Karpas-422 (cell line): ENCODE data around the gene C1QB. TPM values are rescaled to one million over a fixed set of nuclear protein-coding genes. Genes with fewer than 3 reads are reported as not detected.

Experiments used
- DNase-seq: peaks from one replicate; pipeline ENCODE4 v3.0.0-alpha.2; 2015
- H2AFZ ChIP-seq: fragments of 200-600 bp; sonication (generic); 2 replicates; pipeline ENCODE4 v1.6.1; 2014; ENCODE audit warnings: antibody characterized with exemption, low read length, mixed read lengths
- H3K27ac ChIP-seq: fragments of 200-600 bp; sonication (generic); 2 replicates; pipeline ENCODE4 v1.5.1; 2014; ENCODE audit warnings: mild to moderate bottlenecking, low read length, moderate library complexity
- H3K27me3 ChIP-seq: fragments of 200-600 bp; sonication (generic); 2 replicates; pipeline ENCODE4 v1.6.1; 2014; ENCODE audit warnings: low read length, mixed read lengths
- H3K36me3 ChIP-seq: fragments of 200-600 bp; sonication (generic); 2 replicates; pipeline ENCODE4 v1.6.1; 2014; ENCODE audit warnings: low read length, mixed read lengths; ENCODE audit not compliant: insufficient read depth
- H3K4me1 ChIP-seq: fragments of 200-600 bp; sonication (generic); 2 replicates; pipeline ENCODE4 v1.6.1; 2014; ENCODE audit warnings: mild to moderate bottlenecking, low read length, mixed read lengths
- H3K4me2 ChIP-seq: fragments of 200-600 bp; sonication (generic); 2 replicates; pipeline ENCODE4 v1.6.1; 2014; ENCODE audit warnings: low read length, low read depth, mild to moderate bottlenecking; ENCODE audit not compliant: poor library complexity, severe bottlenecking
- H3K4me3 ChIP-seq: fragments of 200-600 bp; sonication (generic); 2 replicates; pipeline ENCODE4 v1.5.1; 2014; ENCODE audit warnings: mild to moderate bottlenecking, antibody characterized with exemption, low read length, mixed read lengths
- H3K79me2 ChIP-seq: fragments of 200-600 bp; sonication (generic); 2 replicates; pipeline ENCODE4 v1.6.1; 2014; ENCODE audit warnings: mild to moderate bottlenecking, low read length, mixed read lengths
- H3K9ac ChIP-seq: fragments of 200-600 bp; sonication (generic); 2 replicates; pipeline ENCODE4 v1.6.0; 2014; ENCODE audit warnings: low read length
- H3K9me2 ChIP-seq: fragments of 200-600 bp; sonication (generic), shearing (Covaris generic); replicated peaks from 2 replicates; pipeline ENCODE4 v1.6.0; 2014; ENCODE audit warnings: mild to moderate bottlenecking, low read length, moderate library complexity; ENCODE audit not compliant: insufficient read depth
- H3K9me3 ChIP-seq: fragments of 300-700, 200-600 bp; sonication (generic); 2 replicates; pipeline ENCODE4 v1.6.1; 2014; ENCODE audit warnings: low read length, mixed read lengths
- H4K20me1 ChIP-seq: fragments of 200-600 bp; sonication (generic); 2 replicates; pipeline ENCODE4 v1.6.1; 2014; ENCODE audit warnings: mild to moderate bottlenecking, antibody characterized with exemption, low read length, low read depth; ENCODE audit not compliant: insufficient read depth
- total RNA-seq: library from RNA; depleted of rRNA; stranded (reverse); fragments of >200 nt; shearing (Covaris generic); gene quantifications from 2 replicates; pipeline ENCODE4 v1.2.3, GENCODE V29; 2014; ENCODE audit warnings: low replicate concordance

The C1QB gene
- total RNA-seq, 1 experiment from 2014 or later: not detected

DNA sequence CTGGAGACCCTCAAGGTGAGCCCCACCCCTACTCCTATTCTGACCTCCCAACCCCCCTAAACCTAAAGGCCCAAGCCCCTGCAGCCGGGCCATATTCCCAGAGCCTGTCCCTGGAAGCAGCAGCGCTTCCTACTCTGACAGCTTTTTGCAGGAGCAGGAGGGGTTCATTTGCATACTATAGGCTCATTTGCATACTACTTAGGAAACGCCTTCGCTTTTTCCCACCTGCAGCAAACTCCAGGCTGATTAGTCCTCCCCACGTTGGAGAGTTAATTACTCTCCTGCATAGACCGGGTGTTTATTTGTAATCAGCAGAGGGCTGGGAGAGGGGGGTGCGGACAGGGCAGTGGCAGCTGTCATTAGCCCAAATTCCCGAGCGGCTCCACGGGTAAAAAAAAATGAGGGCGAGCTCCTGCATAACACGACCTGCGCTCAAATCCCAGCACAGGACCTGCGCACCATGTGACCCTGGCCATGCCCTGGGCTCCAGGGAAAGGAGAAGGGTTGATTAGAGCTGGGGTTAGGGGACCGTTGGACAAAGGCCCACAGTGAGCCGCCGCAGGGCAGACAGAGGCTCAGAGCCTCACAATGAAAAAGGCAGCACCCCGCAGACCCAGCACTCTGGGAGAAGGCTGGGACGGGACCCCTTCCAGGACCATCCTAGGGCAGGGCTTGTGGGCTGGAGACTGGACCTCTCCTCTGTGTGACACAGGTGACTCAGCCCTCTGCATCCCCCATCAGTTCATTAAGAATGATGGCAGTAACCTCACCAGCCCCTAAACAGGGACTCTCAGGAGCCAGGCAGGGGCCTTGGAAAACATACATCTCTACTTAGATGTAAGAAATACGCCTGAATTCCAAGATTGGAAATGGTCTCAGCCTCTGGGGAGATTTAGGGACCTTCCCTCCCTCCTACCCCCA is 26.5 kb upstream of the C1QB start:
- Histone ChIP-seq H4K20me1 (no peaks in the 10 kb centered on the region; the same call in 1 of the 2 replicates), H3K27me3 (no peaks in the 10 kb centered on the region), H2AFZ (no peak overlapping the region), H3K79me2 (no peaks in the 10 kb centered on the region), H3K4me1 (no peaks in the 10 kb centered on the region), H3K9ac (no peak overlapping the region), H3K36me3 (no peaks in the 10 kb centered on the region), H3K9me3 (no peaks in the 10 kb centered on the region), H3K4me2 (no peak overlapping the region), H3K27ac (no peak overlapping the region), H3K4me3 (no peak overlapping the region), H3K9me2 (no peaks in the 10 kb centered on the region)
- DNase-seq: no peak

DNA sequence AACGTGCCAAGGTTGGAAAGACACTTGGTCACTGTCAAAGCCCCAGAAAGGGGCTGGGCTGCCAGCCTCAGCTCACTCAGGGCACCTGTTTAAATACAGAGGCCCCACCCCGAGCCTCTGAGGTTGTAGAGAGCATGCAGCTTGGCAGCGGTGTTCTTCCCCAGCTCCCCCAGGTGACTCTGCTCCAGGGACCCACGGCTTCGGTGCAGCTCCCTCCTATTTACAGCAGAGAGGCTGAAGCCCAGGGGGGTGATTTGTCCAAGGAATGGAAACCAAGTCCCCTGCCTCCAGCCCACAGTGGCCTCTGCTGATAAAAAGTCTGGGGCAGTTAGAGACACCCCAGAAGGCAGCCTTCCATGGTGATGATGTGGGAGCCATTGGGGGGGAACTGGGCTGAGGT is 25.7 kb upstream of the C1QB start:
- Histone ChIP-seq H3K36me3 (no peaks in the 10 kb centered on the region), H3K4me1 (no peaks in the 10 kb centered on the region)

DNA sequence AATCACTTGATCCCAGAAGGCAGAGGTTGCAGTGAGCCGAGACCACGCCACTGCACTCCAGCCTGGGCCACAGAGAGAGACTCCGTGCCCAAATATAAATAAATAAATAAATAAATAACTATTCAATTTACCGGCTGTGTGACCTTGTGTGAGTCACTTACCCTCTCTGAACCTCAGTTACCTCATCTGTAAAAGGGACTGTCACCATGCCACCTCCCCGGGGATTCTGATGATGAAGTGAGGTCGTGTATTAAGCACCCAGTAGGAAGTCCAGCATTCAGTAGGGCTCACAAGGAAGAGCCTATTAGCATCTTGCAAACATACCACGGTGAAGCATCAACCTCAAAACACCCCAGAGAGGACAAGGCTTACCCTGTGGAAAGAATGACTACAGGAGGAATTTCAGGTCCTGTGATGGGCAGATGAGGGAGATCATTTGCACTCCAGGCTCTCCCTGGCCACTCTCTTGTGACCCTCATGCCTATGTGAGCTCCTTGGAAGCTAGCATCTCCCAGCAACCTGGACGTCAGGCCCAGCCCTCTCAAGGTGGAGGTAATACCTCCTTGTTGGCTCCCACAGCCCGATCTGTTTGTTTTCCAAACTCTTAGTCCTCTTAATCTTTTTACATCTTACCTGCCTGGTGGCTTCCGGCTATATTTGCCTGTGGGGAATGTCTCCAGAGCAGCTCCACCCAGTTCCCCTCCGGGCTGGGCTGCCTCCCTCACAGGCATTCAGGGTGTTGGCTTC is 24.2 kb upstream of the C1QB start:
- Histone ChIP-seq H3K9ac (no peak overlapping the region), H2AFZ (no peak overlapping the region), H3K9me2 (no peaks in the 10 kb centered on the region), H3K4me2 (no peak overlapping the region), H3K27me3 (no peaks in the 10 kb centered on the region), H4K20me1 (no peaks in the 10 kb centered on the region; the same call in 1 of the 2 replicates), H3K4me3 (no peak overlapping the region), H3K4me1 (no peaks in the 10 kb centered on the region), H3K79me2 (no peaks in the 10 kb centered on the region), H3K27ac (no peak overlapping the region), H3K9me3 (no peaks in the 10 kb centered on the region), H3K36me3 (no peaks in the 10 kb centered on the region)
- no peak for DNase-seq

More for the DNA sequence above, 25.7 kb upstream of the C1QB start:
- Histone ChIP-seq H3K9me3 (no peaks in the 10 kb centered on the region), H3K27me3 (no peaks in the 10 kb centered on the region), H4K20me1 (no peaks in the 10 kb centered on the region; the same call in 1 of the 2 replicates), H3K79me2 (no peaks in the 10 kb centered on the region), H3K9ac (no peak overlapping the region), H3K4me3 (no peak overlapping the region), H3K4me2 (no peak overlapping the region), H3K27ac (no peak overlapping the region), H2AFZ (no peak overlapping the region), H3K9me2 (no peaks in the 10 kb centered on the region)
- DNase-seq: no peak

DNA sequence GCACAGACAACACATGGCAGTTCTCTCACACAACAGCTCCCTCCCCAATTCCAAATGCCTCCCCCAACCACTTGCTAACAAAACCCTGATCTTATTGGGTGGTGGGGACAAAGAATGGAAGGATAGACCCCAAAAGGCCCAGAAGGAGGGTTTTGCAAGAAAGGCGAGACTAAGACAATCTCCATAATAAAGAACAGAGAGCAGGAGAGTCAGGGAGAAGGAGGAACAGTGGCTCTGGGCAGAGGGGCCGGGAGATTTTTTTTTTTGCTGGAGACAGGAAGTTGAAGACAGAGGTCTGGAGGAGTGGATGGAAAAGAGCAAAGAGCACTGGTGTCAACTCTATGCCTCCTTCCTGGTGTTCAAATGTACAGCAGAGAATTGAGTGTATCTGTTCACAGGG is 23.1 kb upstream of the C1QB start:
- Histone ChIP-seq H3K27ac (no peak overlapping the region), H3K4me1 (no peaks in the 10 kb centered on the region), H2AFZ (no peak overlapping the region), H3K27me3 (no peaks in the 10 kb centered on the region), H3K4me2 (no peak overlapping the region), H4K20me1 (no peaks in the 10 kb centered on the region; the same call in 1 of the 2 replicates), H3K9ac (no peak overlapping the region), H3K79me2 (no peaks in the 10 kb centered on the region), H3K9me3 (no peaks in the 10 kb centered on the region), H3K4me3 (no peak overlapping the region), H3K36me3 (no peaks in the 10 kb centered on the region), H3K9me2 (no peaks in the 10 kb centered on the region)
- no peak for DNase-seq

DNA sequence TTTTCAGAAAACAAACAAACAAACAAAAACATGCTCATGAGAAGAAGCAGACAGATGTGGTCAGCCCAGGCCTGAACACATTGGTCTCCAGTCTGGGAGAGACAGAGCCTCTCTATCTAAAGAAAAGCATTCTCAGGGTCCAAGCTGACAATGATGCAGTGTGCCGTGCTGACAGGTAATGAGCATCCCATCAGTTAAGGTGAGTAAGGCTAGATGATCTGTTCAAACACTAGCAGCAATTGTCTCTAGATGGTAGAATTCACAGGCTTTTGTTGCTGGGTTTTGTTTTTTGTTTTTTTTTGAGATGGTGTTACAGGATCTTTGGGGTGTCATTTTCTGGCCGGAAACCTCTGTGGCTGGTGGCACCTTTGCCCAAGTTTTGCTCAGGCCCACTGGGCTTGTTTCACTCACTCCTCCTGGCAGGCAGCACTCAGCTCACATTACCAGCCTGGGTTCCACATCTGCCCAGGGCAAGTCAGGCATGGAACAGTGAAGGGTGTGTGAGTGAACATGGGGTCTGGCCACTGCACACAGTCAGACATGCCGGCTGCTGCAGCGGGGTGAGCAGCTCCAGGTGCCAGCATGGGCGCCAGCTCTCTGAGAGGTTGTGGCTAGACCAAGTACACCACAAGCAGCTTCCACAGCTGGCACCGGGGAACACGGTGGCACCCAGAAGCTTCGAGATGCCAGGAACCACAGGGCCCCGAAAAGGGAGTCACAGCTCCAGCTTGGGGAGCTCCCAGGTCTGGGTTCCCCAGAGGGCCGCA is 19.2 kb upstream of the C1QB start:
- Histone ChIP-seq H3K4me1 (no peaks in the 10 kb centered on the region), H3K27me3 (no peaks in the 10 kb centered on the region), H2AFZ (no peak overlapping the region), H3K9ac (no peak overlapping the region), H3K36me3 (no peaks in the 10 kb centered on the region), H4K20me1 (no peaks in the 10 kb centered on the region), H3K79me2 (no peaks in the 10 kb centered on the region), H3K9me2 (no peaks in the 10 kb centered on the region), H3K9me3 (no peaks in the 10 kb centered on the region), H3K4me2 (no peak overlapping the region), H3K27ac (no peak overlapping the region), H3K4me3 (no peak overlapping the region)
- no peak for DNase-seq

DNA sequence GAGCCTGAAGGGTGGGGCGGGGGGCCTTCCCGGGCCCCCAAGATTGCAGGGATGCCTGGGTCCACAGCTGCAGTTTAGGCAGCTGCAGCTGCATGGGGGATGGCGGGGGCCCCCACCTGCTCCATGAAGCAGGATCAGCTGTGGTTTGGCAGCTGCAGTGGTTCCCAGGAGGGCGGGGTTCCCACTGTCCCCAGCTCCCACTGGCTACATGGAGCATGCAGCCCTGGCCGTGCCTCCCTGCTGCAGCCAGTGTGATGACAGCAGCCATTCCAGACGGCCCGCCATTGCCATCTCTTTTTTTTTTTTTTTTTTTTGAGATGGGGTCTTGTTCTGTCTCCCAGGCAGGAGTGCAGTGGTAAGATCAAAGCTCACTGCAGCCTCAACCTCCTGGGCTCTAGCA is 17.6 kb upstream of the C1QB start:
- no peak overlapping the region for H3K4me3 ChIP-seq
- H3K27me3 ChIP-seq: no peaks in the 10 kb centered on the region
- no peak overlapping the region for H3K9ac ChIP-seq
- no peaks in the 10 kb centered on the region for H3K79me2 ChIP-seq
- no peaks in the 10 kb centered on the region for H3K36me3 ChIP-seq
- no peaks in the 10 kb centered on the region for H4K20me1 ChIP-seq
- H3K9me2 ChIP-seq: no peaks in the 10 kb centered on the region
- no peak overlapping the region for H3K4me2 ChIP-seq
- no peaks in the 10 kb centered on the region for H3K4me1 ChIP-seq
- DNase-seq: no peak
- H2AFZ ChIP-seq: no peak overlapping the region
- H3K9me3 ChIP-seq: no peaks in the 10 kb centered on the region
- H3K27ac ChIP-seq: no peak overlapping the region

DNA sequence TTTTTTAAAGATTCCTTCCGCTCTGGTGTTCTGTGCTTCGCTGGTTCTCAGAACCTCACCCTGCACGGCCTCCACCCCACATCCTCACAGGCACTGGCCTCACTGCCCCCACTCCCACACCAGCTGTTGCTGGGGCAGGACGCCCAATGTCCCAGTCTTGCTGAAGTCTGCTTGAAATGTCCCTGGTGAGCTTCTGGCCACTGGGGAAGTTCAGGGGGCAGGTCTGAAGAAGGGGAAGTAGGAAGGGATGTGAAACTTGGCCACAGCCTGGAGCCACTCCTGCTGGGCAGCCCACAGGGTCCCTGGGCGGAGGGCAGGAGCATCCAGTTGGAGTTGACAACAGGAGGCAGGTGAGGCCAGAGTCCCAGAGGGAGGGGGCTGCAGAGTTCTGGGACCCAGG is 16.7 kb upstream of the C1QB start, which contains the start of gene C1QA:
C1QA (plus strand) TSS at position 276 of the 400 bp plus-strand sequence. CDS start 989 bp downstream, outside the sequence.
- H3K4me2 ChIP-seq: no peak within 1 kb of the TSS
- H3K9ac ChIP-seq: no peak within 1 kb of the TSS
- no peaks in the 10 kb centered on the region for H3K36me3 ChIP-seq
- no peaks in the 10 kb centered on the region for H3K9me3 ChIP-seq
- H3K4me1 ChIP-seq: no peaks in the 10 kb centered on the region
- H3K27ac ChIP-seq: no peak within 1 kb of the TSS
- no peak within 1 kb of the TSS for H2AFZ ChIP-seq
- H4K20me1 ChIP-seq: no peaks in the 10 kb centered on the region; the same call in 1 of the 2 replicates
- no peaks in the 10 kb centered on the region for H3K27me3 ChIP-seq
- H3K79me2 ChIP-seq: no peaks in the 10 kb centered on the region
- DNase-seq: no peak
- H3K4me3 ChIP-seq: no peak within 1 kb of the TSS
- no peaks in the 10 kb centered on the region for H3K9me2 ChIP-seq
